Mucosa of gallbladder (tissue), 1 donor: ENCODE data around the gene GLI1. TPM values are rescaled to one million over a fixed set of nuclear protein-coding genes. Genes with fewer than 3 reads are reported as not detected.
"Not testable (repeated sequence)": the region's sequence is repeated elsewhere in the genome, so short reads cannot be mapped to it uniquely, and the experiment has no call there.

ENCODE experiments used
- DNase-seq: peaks from one replicate; pipeline ENCODE4 v3.0.0-alpha.2; 2020; ENCODE audit warnings: low spot score
- total RNA-seq: library from RNA; stranded (reverse); gene quantifications from one replicate; pipeline ENCODE4 v1.2.1, GENCODE V29; 2021
- donor health status: DM: no; HTN: no; CAD: no.

GLI1 gene
- total RNA-seq, 1 donor from 2014 or later, result 6.2 TPM

GRCh38 chr12:57475271-57476161 is 15.9 kb downstream of the GLI1 start:
- no peak for DNase-seq

- DNase-seq, result no peak
These were observed 16.8 kb downstream of the GLI1 start for GRCh38 chr12:57476162-57476992.

- DNase-seq, result no peak
These were observed 17.6 kb downstream of the GLI1 start for GRCh38 chr12:57476993-57477709.

GRCh38 chr12:57477710-57478681 is 18.4 kb downstream of the GLI1 start:
- DNase-seq, result no peak

GRCh38 chr12:57479043-57479375 is 19.4 kb downstream of the GLI1 start:
- DNase-seq, result no peak

GRCh38 chr12:57479376-57480115 is 20.0 kb downstream of the GLI1 start, which contains the start of gene ARHGAP9:
Gene ARHGAP9, minus strand, starts transcription at chr12:57479866. Its CDS starts 460 bp downstream, at chr12:57479406.
- no peak for DNase-seq

GRCh38 chr12:57481671-57482070 is 22.1 kb downstream of the GLI1 start:
- DNase-seq, result no peak

- DNase-seq, result no peak
These were observed 23.9 kb downstream of the GLI1 start for GRCh38 chr12:57483466-57483865.

- no peak for DNase-seq
These were observed 26.1 kb downstream of the GLI1 start for GRCh38 chr12:57485695-57486094.

GRCh38 chr12:57487055-57487596 is 27.5 kb downstream of the GLI1 start:
- DNase-seq, result no peak

- peak; percentile 96 for DNase-seq
These were observed 28.2 kb downstream of the GLI1 start, which contains the start of gene MARS1 for GRCh38 chr12:57487597-57488401. Gene MARS1, plus strand, starts transcription at chr12:57488068. Its CDS starts 23 bp downstream, at chr12:57488091.

GRCh38 chr12:57488402-57489156 is 29.0 kb downstream of the GLI1 start:
- DNase-seq, result no peak

GRCh38 chr12:57489157-57489641 is 29.6 kb downstream of the GLI1 start:
- DNase-seq, result no peak

- DNase-seq, result no peak
These were observed 30.5 kb downstream of the GLI1 start for GRCh38 chr12:57490126-57490525.

- no peak for DNase-seq
These were observed 32.1 kb downstream of the GLI1 start for GRCh38 chr12:57491393-57492280.

GRCh38 chr12:57495051-57495701 is 35.6 kb downstream of the GLI1 start:
- DNase-seq, result not testable (repeated sequence)
